ENCODE measurements around the gene DAPK2. TPM values are rescaled to one million over a fixed set of nuclear protein-coding genes. Genes with fewer than 3 reads are reported as not detected.

The DAPK2 gene
- total and polyA plus RNA-seq, 8 donors = 18.3 to 59.3 (median 24.2) TPM

- Histone ChIP-seq H3K27me3 (no peaks in the 10 kb centered on the region), H3K36me3 (no peaks in the 10 kb centered on the region), H3K4me3 (no peak overlapping the region), H3K9me3 (no peaks in the 10 kb centered on the region), H3K27ac (no peak overlapping the region), H3K4me1 (no peaks in the 10 kb centered on the region)
- no peak for ATAC-seq
- intact Hi-C loops (cut with DNase I) = no loop called here
- no peak for DNase-seq
- no peak for TF ChIP-seq CTCF (IDR thresholded peaks at IDR 0.05)
Measured at GRCh38 chr15:63874616-63875015, 171.7 kb downstream of the DAPK2 start.

GRCh38 chr15:63872759-63873510, 173.3 kb downstream of the DAPK2 start:
- no peaks in the 10 kb centered on the region for H3K36me3 ChIP-seq
- H3K4me3 ChIP-seq = no peak overlapping the region
- TF ChIP-seq CTCF (IDR thresholded peaks at IDR 0.05) = no peak
- no peaks in the 10 kb centered on the region for H3K27me3 ChIP-seq
- no peaks in the 10 kb centered on the region for H3K9me3 ChIP-seq
- ATAC-seq = no peak
- intact Hi-C loops (cut with DNase I) = no loop called here
- no peaks in the 10 kb centered on the region for H3K4me1 ChIP-seq
- no peak for DNase-seq
- no peak overlapping the region for H3K27ac ChIP-seq

- TF ChIP-seq CTCF (IDR thresholded peaks at IDR 0.05) = no peak
- Histone ChIP-seq H3K9me3 (no peaks in the 10 kb centered on the region), H3K36me3 (no peaks in the 10 kb centered on the region), H3K4me1 (no peaks in the 10 kb centered on the region), H3K27me3 (no peaks in the 10 kb centered on the region), H3K4me3 (no peak overlapping the region), H3K27ac (no peak overlapping the region)
- intact Hi-C loops (cut with DNase I) = no loop called here
- DNase-seq (peak in 3 of 4 donors; percentile 45 to 84 (median 72)), ATAC-seq (peak; percentile 99)
Measured at GRCh38 chr15:63870487-63871209, 175.6 kb downstream of the DAPK2 start.

GRCh38 chr15:63870043-63870394, 176.3 kb downstream of the DAPK2 start:
- DNase-seq = no peak
- Histone ChIP-seq H3K27me3 (no peaks in the 10 kb centered on the region), H3K27ac (no peak overlapping the region), H3K4me3 (no peak overlapping the region), H3K36me3 (no peaks in the 10 kb centered on the region), H3K4me1 (no peaks in the 10 kb centered on the region), H3K9me3 (no peaks in the 10 kb centered on the region)
- no peak for ATAC-seq
- intact Hi-C loops (cut with DNase I) = no loop called here
- no peak for TF ChIP-seq CTCF (IDR thresholded peaks at IDR 0.05)

- no peak for TF ChIP-seq CTCF (IDR thresholded peaks at IDR 0.05)
- Histone ChIP-seq H3K9me3 (no peaks in the 10 kb centered on the region), H3K4me1 (no peaks in the 10 kb centered on the region), H3K27ac (no peak overlapping the region), H3K27me3 (no peaks in the 10 kb centered on the region), H3K4me3 (no peak overlapping the region), H3K36me3 (no peaks in the 10 kb centered on the region)
- no peak for ATAC-seq
- no peak for DNase-seq
- intact Hi-C loops (cut with DNase I) = no loop called here
Measured at GRCh38 chr15:63869371-63870042, 176.8 kb downstream of the DAPK2 start.
